Endometrium (tissue), 2 donors: Measurements from ENCODE around the gene GTF2I.
"Not testable (repeated sequence)": the region's sequence is repeated elsewhere in the genome, so short reads cannot be mapped to it uniquely, and the experiment has no call there.

Source experiments
- FAIRE-seq: peaks from 2 replicates; lab custom pipeline; 2012; peaks lifted over from hg19 to GRCh38; lab: Jason Lieb, UNC
- donor health status: control.
- donor health status: control.

The GTF2I gene

GRCh38 chr7:74717889-74718288 is 60.4 kb downstream of the GTF2I start:
- FAIRE-seq: no peak

- no peak for FAIRE-seq
Measured at GRCh38 chr7:74718336-74718735, 60.8 kb downstream of the GTF2I start.

- no peak for FAIRE-seq
Measured at GRCh38 chr7:74722153-74722552, 64.6 kb downstream of the GTF2I start.

DNA sequence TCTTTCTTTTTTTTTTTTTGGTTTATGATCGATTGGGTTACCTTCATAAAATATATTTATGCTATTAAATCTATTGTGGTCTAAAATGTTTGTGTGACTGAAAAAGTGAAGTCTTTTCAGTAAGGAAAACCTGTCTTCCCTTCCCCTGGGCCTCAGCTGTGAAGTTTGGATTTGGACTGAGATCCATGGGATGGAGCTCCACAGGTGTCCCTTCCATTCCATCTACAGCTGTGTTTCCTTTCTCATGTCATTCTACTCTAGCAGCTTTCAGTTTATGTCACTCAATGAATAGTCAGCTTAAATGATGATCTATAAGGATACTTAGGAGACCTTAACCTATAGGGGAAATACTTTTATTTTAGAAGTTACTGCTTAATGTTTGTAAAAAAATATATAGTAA is 68.3 kb downstream of the GTF2I start:
- FAIRE-seq: no peak

GRCh38 chr7:74726309-74727101 is 69.0 kb downstream of the GTF2I start:
- no peak for FAIRE-seq

DNA sequence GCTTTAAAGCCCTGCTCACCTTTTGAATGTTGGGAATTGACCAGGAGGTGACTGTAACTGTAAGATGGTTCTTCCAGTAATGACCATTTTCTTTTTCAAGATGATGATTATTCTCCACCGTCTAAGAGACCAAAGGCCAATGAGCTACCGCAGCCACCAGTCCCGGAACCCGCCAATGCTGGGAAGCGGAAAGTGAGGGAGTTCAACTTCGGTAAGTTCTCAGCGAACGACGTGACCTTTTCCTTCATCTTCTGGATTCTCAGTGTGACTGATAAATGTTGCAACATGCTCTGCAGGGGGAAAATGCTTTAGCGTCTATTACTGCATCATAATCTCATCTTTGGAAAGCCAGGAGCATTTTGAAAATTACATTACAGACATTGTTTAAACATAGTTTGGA is 71.2 kb downstream of the GTF2I start:
- FAIRE-seq: not testable (repeated sequence)

GRCh38 chr7:74730186-74730585 is 72.7 kb downstream of the GTF2I start:
- FAIRE-seq: not testable (repeated sequence)

GRCh38 chr7:74739974-74740703 is 82.6 kb downstream of the GTF2I start:
- FAIRE-seq: not testable (repeated sequence)

- not testable (repeated sequence) for FAIRE-seq
Measured at GRCh38 chr7:74743936-74744557, 86.5 kb downstream of the GTF2I start.

DNA sequence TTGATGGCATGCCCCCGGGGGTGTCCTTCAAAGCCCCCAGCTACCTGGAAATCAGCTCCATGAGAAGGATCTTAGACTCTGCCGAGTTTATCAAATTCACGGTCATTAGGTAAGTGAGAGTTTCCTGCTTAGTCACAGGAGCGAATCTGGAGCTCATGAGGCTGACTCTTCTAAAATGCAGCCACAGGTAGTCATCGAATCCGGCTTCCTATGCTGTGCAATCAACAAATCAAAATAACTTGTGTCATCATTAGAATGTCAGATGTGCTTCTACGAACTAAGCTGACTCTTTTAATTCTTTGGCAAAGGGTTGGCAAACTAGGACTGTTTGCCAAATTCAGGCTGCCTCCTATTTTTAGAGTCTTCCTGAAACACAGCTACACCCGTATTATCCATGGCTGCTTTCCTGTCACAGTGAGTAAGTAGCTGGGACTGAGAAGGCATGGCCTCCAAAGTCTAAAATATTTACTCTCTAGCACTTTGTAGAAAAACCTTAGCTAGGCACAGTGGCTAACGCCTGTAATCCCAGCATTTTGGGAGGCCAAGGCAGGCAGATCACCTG is 96.5 kb downstream of the GTF2I start:
- FAIRE-seq: not testable (repeated sequence)

DNA sequence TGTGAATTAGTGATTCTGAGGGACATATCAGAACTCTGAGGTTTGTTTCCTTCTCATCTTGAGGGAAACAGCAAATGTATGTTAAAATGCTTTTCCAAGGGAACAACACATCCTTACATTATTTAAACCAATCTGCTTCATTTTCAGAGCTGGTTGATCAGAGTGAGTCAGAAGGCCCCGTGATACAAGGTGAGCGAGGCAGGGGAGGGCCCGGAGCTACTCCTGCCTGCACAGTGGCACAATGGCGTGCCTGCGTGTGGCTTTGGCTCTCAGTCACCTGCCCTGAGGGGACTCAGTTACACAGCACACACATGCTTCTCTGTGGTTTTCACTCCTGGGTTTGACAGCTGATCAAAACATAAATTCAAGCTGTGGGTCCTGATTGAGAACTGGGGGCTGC is 99.2 kb downstream of the GTF2I start:
- FAIRE-seq: not testable (repeated sequence)

DNA sequence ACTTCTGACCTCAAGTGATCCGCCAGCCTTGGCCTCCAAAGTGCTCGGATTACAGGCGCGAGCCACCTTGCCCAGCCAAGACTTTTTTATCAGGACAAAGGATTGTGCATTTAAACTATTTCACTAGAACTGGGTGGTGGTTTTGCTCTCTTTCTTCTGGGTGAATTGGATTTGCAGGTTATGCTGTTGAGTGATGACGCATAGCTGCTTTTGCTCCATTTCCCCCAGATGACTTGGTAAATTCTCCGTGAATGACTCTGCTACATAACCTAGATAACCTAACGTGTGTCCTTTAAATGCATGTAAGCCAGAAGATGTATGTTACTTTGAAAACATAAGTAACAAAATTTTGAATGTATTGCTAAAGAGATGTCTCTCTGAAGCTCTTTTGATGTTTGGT is 100.8 kb downstream of the GTF2I start:
- not testable (repeated sequence) for FAIRE-seq

DNA sequence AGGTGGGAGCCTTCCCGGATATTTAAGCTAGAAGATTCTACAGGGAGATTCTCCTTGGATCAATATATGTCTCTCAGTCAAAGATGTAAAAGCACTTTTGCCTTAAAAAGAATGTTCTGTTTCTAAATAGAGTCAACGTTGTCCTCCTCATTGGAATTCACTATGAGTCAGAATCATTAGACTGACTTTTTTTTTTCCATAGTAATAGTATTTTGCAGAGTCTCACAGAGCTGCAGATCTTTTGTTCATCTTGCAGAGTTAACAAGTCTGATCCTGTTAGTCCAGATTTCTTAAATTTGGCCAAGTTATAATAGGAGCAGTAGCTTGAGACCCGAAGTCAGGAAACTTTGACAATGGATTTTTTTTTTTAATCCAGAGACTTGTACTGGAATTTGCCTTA is 101.5 kb downstream of the GTF2I start:
- FAIRE-seq: not testable (repeated sequence)

GRCh38 chr7:74765205-74765918 is 107.8 kb downstream of the GTF2I start:
- FAIRE-seq: not testable (repeated sequence)

- not testable (repeated sequence) for FAIRE-seq
Measured at GRCh38 chr7:74766509-74766908, 109.0 kb downstream of the GTF2I start.

GRCh38 chr7:74766991-74767390 is 109.5 kb downstream of the GTF2I start:
- FAIRE-seq: not testable (repeated sequence)

- not testable (repeated sequence) for FAIRE-seq
Measured at GRCh38 chr7:74770062-74770461, 112.5 kb downstream of the GTF2I start.

- not testable (repeated sequence) for FAIRE-seq
Measured at GRCh38 chr7:74772093-74772492, 114.6 kb downstream of the GTF2I start.

DNA sequence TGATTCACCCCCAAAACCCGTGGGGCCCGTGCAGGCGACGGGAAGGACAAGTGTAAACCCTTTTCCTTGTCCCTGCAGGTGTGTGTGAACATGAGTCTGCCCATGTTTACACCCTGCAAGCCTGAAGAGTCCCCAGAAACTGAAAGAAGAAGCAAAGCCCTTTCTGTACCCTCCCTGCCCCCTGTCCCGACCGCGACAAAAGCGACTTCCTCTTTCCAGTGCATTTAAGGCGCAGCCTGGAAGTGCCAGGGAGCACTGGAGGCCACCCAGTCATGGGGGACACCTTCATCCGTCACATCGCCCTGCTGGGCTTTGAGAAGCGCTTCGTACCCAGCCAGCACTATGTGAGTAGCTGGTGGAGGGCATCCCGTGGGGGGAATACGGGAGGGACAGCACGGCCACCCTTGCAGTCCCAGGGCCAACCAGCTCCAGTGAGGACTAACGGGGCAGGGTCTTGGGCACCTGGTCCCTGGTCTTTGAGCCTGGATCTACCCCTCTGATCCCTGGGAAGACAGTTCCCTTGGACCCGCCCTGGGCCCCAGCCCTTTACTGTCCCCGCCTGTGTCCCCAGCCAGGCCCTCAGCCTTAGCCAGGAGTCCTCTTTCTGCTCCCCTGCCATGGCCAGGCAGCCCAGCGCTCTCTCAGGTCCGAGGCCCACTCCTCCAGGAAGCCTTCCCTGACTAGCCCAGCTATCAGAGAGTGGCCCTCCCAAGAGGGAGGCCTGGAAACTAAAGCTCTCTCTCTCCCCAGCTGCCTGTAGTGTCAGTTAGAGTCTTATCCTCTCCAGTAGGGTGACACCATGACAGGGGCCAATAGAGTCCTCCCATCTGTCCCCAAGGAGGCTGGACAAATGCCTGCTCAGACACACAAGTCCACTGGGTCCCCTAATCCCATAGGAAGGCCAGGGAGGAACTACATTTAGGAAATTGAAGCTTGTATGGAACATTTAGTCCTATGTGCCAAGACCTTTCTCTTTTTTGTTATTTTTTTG is 116.5 kb downstream of the GTF2I start, which contains the start of gene NCF1:
NCF1 (plus strand) TSS at position 252 of the 991 bp plus-strand sequence; CDS start at position 273, 21 bp downstream.
- not testable (repeated sequence) for FAIRE-seq

DNA sequence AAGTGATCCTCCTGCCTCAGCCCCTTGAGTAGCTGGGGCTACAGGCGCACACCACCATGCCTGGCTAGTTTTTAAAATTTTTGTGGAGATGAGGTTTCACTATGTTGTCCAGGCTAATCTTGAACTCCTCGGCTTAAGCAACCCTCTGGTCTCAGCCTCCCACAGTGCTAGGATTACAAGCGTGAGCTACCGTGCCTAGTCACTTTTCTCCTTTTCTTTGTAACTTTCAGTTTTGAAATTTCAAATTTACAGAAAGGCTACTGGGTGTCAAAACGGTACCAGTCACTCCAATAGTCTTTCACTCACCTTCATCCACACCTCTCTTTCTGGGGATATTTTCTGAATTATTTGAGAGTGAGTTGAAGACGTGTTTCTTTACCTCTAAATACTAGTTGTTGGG is 117.6 kb downstream of the GTF2I start:
- FAIRE-seq: not testable (repeated sequence)
